H9 (cell line): ENCODE results near the gene ZIK1. TPM values are rescaled to one million over a fixed set of nuclear protein-coding genes. Genes with fewer than 3 reads are reported as not detected.

Experiments
- DNase-seq: peaks from one replicate; pipeline ENCODE4 v3.0.0-alpha.2; 2017
- H2AFZ ChIP-seq: one replicate; pipeline ENCODE4 v1.6.1; 2013; ENCODE audit warnings: mild to moderate bottlenecking, low read length, control low read depth, moderate library complexity
- H2AK5ac ChIP-seq: 2 replicates; pipeline ENCODE4 v1.6.1; 2013; ENCODE audit warnings: low read length, control low read depth, mixed read lengths; ENCODE audit not compliant: insufficient read length
- H2BK120ac ChIP-seq: one replicate; pipeline ENCODE4 v1.6.1; 2013; ENCODE audit warnings: low read depth, mild to moderate bottlenecking, low read length, control low read depth, inconsistent platforms; ENCODE audit not compliant: poor library complexity, severe bottlenecking
- H2BK12ac ChIP-seq: 2 replicates; pipeline ENCODE4 v1.6.1; 2013; ENCODE audit warnings: low read length, control low read depth, mixed read lengths, low read depth; ENCODE audit not compliant: insufficient read length
- H2BK15ac ChIP-seq: 2 replicates; pipeline ENCODE4 v1.6.1; 2013; ENCODE audit warnings: low read depth, low read length, control low read depth
- H2BK20ac ChIP-seq: one replicate; pipeline ENCODE4 v1.6.1; 2013; ENCODE audit warnings: low read depth, mild to moderate bottlenecking, low read length, control low read depth, inconsistent platforms; ENCODE audit not compliant: poor library complexity, severe bottlenecking
- H2BK5ac ChIP-seq: 2 replicates; pipeline ENCODE4 v1.6.1; 2013; ENCODE audit warnings: low read length, control low read depth, mixed read lengths; ENCODE audit not compliant: insufficient read length
- H3K14ac ChIP-seq: 2 replicates; pipeline ENCODE4 v1.6.1; 2013; ENCODE audit warnings: low read length, control low read depth; ENCODE audit not compliant: insufficient read depth
- H3K18ac ChIP-seq: 2 replicates; pipeline ENCODE4 v1.6.1; 2013; ENCODE audit warnings: low read depth, mild to moderate bottlenecking, mixed read lengths, low read length, control low read depth; ENCODE audit not compliant: insufficient read length
- H3K23ac ChIP-seq: 2 replicates; pipeline ENCODE4 v1.6.1; 2013; ENCODE audit warnings: low read length, control low read depth, mixed read lengths, low read depth; ENCODE audit not compliant: insufficient read length
- H3K23me2 ChIP-seq: 2 replicates; pipeline ENCODE4 v1.6.1; 2013; ENCODE audit warnings: low read depth, mild to moderate bottlenecking, mixed read lengths, low read length, control low read depth; ENCODE audit not compliant: insufficient read length, poor library complexity, severe bottlenecking
- H3K27ac ChIP-seq: 2 replicates; pipeline ENCODE4 v1.5.1; 2013; ENCODE audit warnings: low read length, control low read depth, mixed read lengths, low read depth; ENCODE audit not compliant: insufficient read length
- H3K27me3 ChIP-seq: 2 replicates; pipeline ENCODE4 v1.6.1; 2013; ENCODE audit warnings: low read length, control low read depth, inconsistent platforms; ENCODE audit not compliant: insufficient read depth
- H3K4ac ChIP-seq: 2 replicates; pipeline ENCODE4 v1.6.1; 2013; ENCODE audit warnings: low read depth, mild to moderate bottlenecking, control low read depth, inconsistent platforms, low read length, moderate library complexity
- H3K4me1 ChIP-seq: 2 replicates; pipeline ENCODE4 v1.6.1; 2013; ENCODE audit warnings: low read length, control low read depth, inconsistent platforms; ENCODE audit not compliant: insufficient read depth
- H3K4me2 ChIP-seq: 2 replicates; pipeline ENCODE4 v1.6.1; 2013; ENCODE audit warnings: low read length, control low read depth, mixed read lengths; ENCODE audit not compliant: insufficient read length, insufficient read depth
- H3K56ac ChIP-seq: 2 replicates; pipeline ENCODE4 v1.6.1; 2013; ENCODE audit warnings: low read depth, mild to moderate bottlenecking, mixed read lengths, low read length, control low read depth; ENCODE audit not compliant: insufficient read length
- H3K79me1 ChIP-seq: 2 replicates; pipeline ENCODE4 v1.6.1; 2013; ENCODE audit warnings: low read depth, mild to moderate bottlenecking, moderate library complexity, low read length, control low read depth, inconsistent platforms; ENCODE audit not compliant: insufficient read depth, poor library complexity, severe bottlenecking
- H3K79me2 ChIP-seq: 2 replicates; pipeline ENCODE4 v1.6.1; 2013; ENCODE audit warnings: low read length, control low read depth, inconsistent platforms; ENCODE audit not compliant: insufficient read depth
- H3K9ac ChIP-seq: 2 replicates; pipeline ENCODE4 v1.6.1; 2013; ENCODE audit warnings: low read length, control low read depth, mixed read lengths; ENCODE audit not compliant: insufficient read length; ENCODE audit errors: extremely low read depth
- H3K9me3 ChIP-seq: one replicate; pipeline ENCODE4 v1.6.1; 2013; ENCODE audit warnings: low read depth, low read length, inconsistent platforms; ENCODE audit not compliant: control insufficient read depth
- H3T11ph ChIP-seq: one replicate; pipeline ENCODE4 v1.6.1; 2013; ENCODE audit warnings: mild to moderate bottlenecking, low read length, control low read depth, inconsistent platforms
- H4K20me1 ChIP-seq: one replicate; pipeline ENCODE4 v1.6.1; 2013; ENCODE audit not compliant: control insufficient read depth, insufficient read length, insufficient read depth
- H4K5ac ChIP-seq: 2 replicates; pipeline ENCODE4 v1.6.1; 2013; ENCODE audit warnings: low read depth, mild to moderate bottlenecking, mixed read lengths, low read length, control low read depth; ENCODE audit not compliant: insufficient read length
- H4K8ac ChIP-seq: replicated peaks from 2 replicates; pipeline ENCODE4 v1.6.1; 2013; ENCODE audit warnings: low read length, control low read depth, mixed read lengths, low read depth; ENCODE audit not compliant: insufficient read length
- H4K91ac ChIP-seq: 2 replicates; pipeline ENCODE4 v1.6.1; 2013; ENCODE audit warnings: low read depth, mild to moderate bottlenecking, moderate library complexity, mixed read lengths, low read length, control low read depth; ENCODE audit not compliant: insufficient read length
- H3K27ac Mint-ChIP-seq, 3 experiments: 2 replicates in 2 of 3; 3 replicates in 1 of 3; pipeline ENCODE4 v1.8.0; 2020 to 2021; ENCODE audit warnings: mixed read lengths in 3 of 3, mild to moderate bottlenecking in 1 of 3, moderate library complexity in 1 of 3
- H3K27me3 Mint-ChIP-seq: 2 replicates; pipeline ENCODE4 v1.8.0; 2021; ENCODE audit warnings: low read depth, mild to moderate bottlenecking, moderate library complexity, mixed read lengths
- H3K36me3 Mint-ChIP-seq, 3 experiments: 2 replicates in 2 of 3; 3 replicates in 1 of 3; pipeline ENCODE4 v1.8.0; 2020 to 2021; ENCODE audit warnings: low read depth in 3 of 3, mixed read lengths in 3 of 3; ENCODE audit not compliant: insufficient read depth in 1 of 3
- H3K4me1 Mint-ChIP-seq, 2 experiments: 2 replicates each; pipeline ENCODE4 v1.8.0; 2020; ENCODE audit warnings: mixed read lengths in 2 of 2
- H3K4me3 Mint-ChIP-seq, 2 experiments: 2 replicates in 1 of 2; 3 replicates in 1 of 2; pipeline ENCODE4 v1.8.0; 2020 to 2021; ENCODE audit warnings: mild to moderate bottlenecking in 2 of 2, mixed read lengths in 2 of 2, moderate library complexity in 1 of 2
- H3K9me3 Mint-ChIP-seq, 2 experiments: 2 replicates in 1 of 2; 3 replicates in 1 of 2; pipeline ENCODE4 v1.8.0; 2020; ENCODE audit warnings: mild to moderate bottlenecking in 2 of 2, mixed read lengths in 2 of 2, moderate library complexity in 1 of 2
- WGBS: extraction: QIAGEN DNeasy Blood & Tissue Kit; methylation state at CpG from one replicate; pipeline ENCODE4 v1.1.7; 2013; ENCODE audit warnings: missing lambda C conversion rate, low lambda C conversion rate, mixed read lengths; ENCODE audit not compliant: insufficient read length; ENCODE audit errors: extremely low coverage; 5-methylcytosine and 5-hydroxymethylcytosine counted together
- total RNA-seq: library from RNA; stranded (reverse); gene quantifications from 2 replicates; pipeline ENCODE4 v1.2.1, GENCODE V29; 2021
- TF ChIP-seq, protein P1 (sequence below): fragments of 200-600 bp; sonication (generic); conservative IDR thresholded peaks from 3 replicates; pipeline ENCODE4 v1.8.0; 2021; ENCODE audit warnings: antibody characterized with exemption, mild to moderate bottlenecking

Gene ZIK1
- total RNA-seq, 1 experiment from 2014 or later = 27.8 TPM

GRCh38 chr19:57615346-57615745 is 31.4 kb downstream of the ZIK1 start:
- H2BK15ac ChIP-seq = no peak overlapping the region
- peak overlapping the region; percentile 82 for H3K4me2 ChIP-seq
- H3K79me1 ChIP-seq = peaks cover 12% of the 10 kb centered on the region
- no peak overlapping the region for H3K56ac ChIP-seq
- H3K27me3 Mint-ChIP-seq = peaks cover 9% of the 10 kb centered on the region
- H3K36me3 Mint-ChIP-seq = peaks cover 60 to 62% (median 61%) of the 10 kb centered on the region in 3 experiments
- H3K27me3 ChIP-seq = no peaks in the 10 kb centered on the region
- H3K23me2 ChIP-seq = no peaks in the 10 kb centered on the region
- H3K18ac ChIP-seq = no peak overlapping the region
- no peak overlapping the region for H2BK5ac ChIP-seq
- no CpG with 5 or more reads among the region's 3 CpGs for WGBS
- no peaks in the 10 kb centered on the region for H3K4me1 ChIP-seq
- no peak overlapping the region for H4K8ac ChIP-seq
- peaks cover 63 to 77% of the 10 kb centered on the region in 2 experiments for H3K9me3 Mint-ChIP-seq
- no peak overlapping the region for H3K9ac ChIP-seq
- TF ChIP-seq, protein P1, sequence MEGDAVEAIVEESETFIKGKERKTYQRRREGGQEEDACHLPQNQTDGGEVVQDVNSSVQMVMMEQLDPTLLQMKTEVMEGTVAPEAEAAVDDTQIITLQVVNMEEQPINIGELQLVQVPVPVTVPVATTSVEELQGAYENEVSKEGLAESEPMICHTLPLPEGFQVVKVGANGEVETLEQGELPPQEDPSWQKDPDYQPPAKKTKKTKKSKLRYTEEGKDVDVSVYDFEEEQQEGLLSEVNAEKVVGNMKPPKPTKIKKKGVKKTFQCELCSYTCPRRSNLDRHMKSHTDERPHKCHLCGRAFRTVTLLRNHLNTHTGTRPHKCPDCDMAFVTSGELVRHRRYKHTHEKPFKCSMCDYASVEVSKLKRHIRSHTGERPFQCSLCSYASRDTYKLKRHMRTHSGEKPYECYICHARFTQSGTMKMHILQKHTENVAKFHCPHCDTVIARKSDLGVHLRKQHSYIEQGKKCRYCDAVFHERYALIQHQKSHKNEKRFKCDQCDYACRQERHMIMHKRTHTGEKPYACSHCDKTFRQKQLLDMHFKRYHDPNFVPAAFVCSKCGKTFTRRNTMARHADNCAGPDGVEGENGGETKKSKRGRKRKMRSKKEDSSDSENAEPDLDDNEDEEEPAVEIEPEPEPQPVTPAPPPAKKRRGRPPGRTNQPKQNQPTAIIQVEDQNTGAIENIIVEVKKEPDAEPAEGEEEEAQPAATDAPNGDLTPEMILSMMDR = no peak
- H3T11ph ChIP-seq = no peak overlapping the region
- H3K4ac ChIP-seq = no peak overlapping the region
- H2BK12ac ChIP-seq = no peak overlapping the region
- no peak overlapping the region for H3K14ac ChIP-seq
- H2BK20ac ChIP-seq = no peak overlapping the region
- no peak overlapping the region for H3K27ac ChIP-seq
- no peak overlapping the region for H2AK5ac ChIP-seq
- peak overlapping the region in 2 of 3 experiments; percentile 48 to 94; a peak in 3 of 7 replicates for H3K27ac Mint-ChIP-seq
- peak overlapping the region; percentile 93 to 99 for H3K4me3 Mint-ChIP-seq
- no peak for DNase-seq
- peaks cover 42% of the 10 kb centered on the region; the same call in 1 of the 2 replicates for H3K79me2 ChIP-seq
- no peak overlapping the region for H4K91ac ChIP-seq
- H2BK120ac ChIP-seq = no peak overlapping the region
- peaks cover 7 to 13% of the 10 kb centered on the region in 2 experiments for H3K4me1 Mint-ChIP-seq
- no peak overlapping the region for H2AFZ ChIP-seq
- peaks cover 54% of the 10 kb centered on the region for H3K9me3 ChIP-seq
- H4K20me1 ChIP-seq = no peaks in the 10 kb centered on the region
- no peak overlapping the region for H3K23ac ChIP-seq
- no peak overlapping the region for H4K5ac ChIP-seq
